8988T (cell line): ENCODE results near the gene ACSL5.
"Not testable (repeated sequence)": the region's sequence is repeated elsewhere in the genome, so short reads cannot be mapped to it uniquely, and the experiment has no call there.

Experiments
- DNase-seq: peaks from one replicate; pipeline ENCODE4 v3.0.0; 2011

Gene ACSL5

GRCh38 chr10:112424651-112425050 is 50.7 kb downstream of the ACSL5 start:
- DNase-seq = no peak

GRCh38 chr10:112426111-112426510 is 52.2 kb downstream of the ACSL5 start:
- no peak for DNase-seq

- no peak for DNase-seq
Observed at GRCh38 chr10:112429147-112429546, 55.2 kb downstream of the ACSL5 start.

- DNase-seq = no peak
Observed at GRCh38 chr10:112429654-112430230, 55.8 kb downstream of the ACSL5 start.

GRCh38 chr10:112433136-112433535 is 59.2 kb downstream of the ACSL5 start:
- no peak for DNase-seq

GRCh38 chr10:112434988-112435619 is 61.2 kb downstream of the ACSL5 start:
- no peak for DNase-seq

- DNase-seq = no peak
Observed at GRCh38 chr10:112438356-112438755, 64.4 kb downstream of the ACSL5 start.

- no peak for DNase-seq
Observed at GRCh38 chr10:112441520-112441919, 67.6 kb downstream of the ACSL5 start.

GRCh38 chr10:112442063-112442462 is 68.1 kb downstream of the ACSL5 start:
- DNase-seq = no peak

GRCh38 chr10:112446055-112446854 is 72.3 kb downstream of the ACSL5 start:
- no peak for DNase-seq

- DNase-seq = peak; percentile 44
Observed at GRCh38 chr10:112446855-112447619, 73.1 kb downstream of the ACSL5 start, which contains the start of the genes VTI1A and ZDHHC6. TSS of gene VTI1A (plus strand) at chr10:112447215. CDS start at chr10:112447374, 159 bp downstream. TSS of gene ZDHHC6 (minus strand) at chr10:112446914. CDS start at chr10:112445436, 1,478 bp downstream.

- DNase-seq = no peak
Observed at GRCh38 chr10:112447620-112447928, 73.7 kb downstream of the ACSL5 start.

- DNase-seq = no peak
Observed at GRCh38 chr10:112448888-112449287, 75.0 kb downstream of the ACSL5 start.

GRCh38 chr10:112454910-112455779 is 81.2 kb downstream of the ACSL5 start:
- no peak for DNase-seq

GRCh38 chr10:112456533-112456932 is 82.6 kb downstream of the ACSL5 start:
- no peak for DNase-seq

- no peak for DNase-seq
Observed at GRCh38 chr10:112460366-112460765, 86.5 kb downstream of the ACSL5 start.

GRCh38 chr10:112461029-112461887 is 87.3 kb downstream of the ACSL5 start:
- DNase-seq = no peak

GRCh38 chr10:112464074-112464473 is 90.2 kb downstream of the ACSL5 start:
- DNase-seq = not testable (repeated sequence)

- no peak for DNase-seq
Observed at GRCh38 chr10:112465299-112465883, 91.5 kb downstream of the ACSL5 start.

GRCh38 chr10:112466802-112467201 is 92.9 kb downstream of the ACSL5 start:
- no peak for DNase-seq

- DNase-seq = no peak
Observed at GRCh38 chr10:112467541-112468075, 93.7 kb downstream of the ACSL5 start.
